ENCODE measurements around the gene CCDC158. TPM values are rescaled to one million over a fixed set of nuclear protein-coding genes. Genes with fewer than 3 reads are reported as not detected.

The CCDC158 gene
- total and polyA plus RNA-seq, 10 of the 15 experiments (the other 5 are each of a cell fraction or from before 2014, with no cell fraction given): not detected

DNA sequence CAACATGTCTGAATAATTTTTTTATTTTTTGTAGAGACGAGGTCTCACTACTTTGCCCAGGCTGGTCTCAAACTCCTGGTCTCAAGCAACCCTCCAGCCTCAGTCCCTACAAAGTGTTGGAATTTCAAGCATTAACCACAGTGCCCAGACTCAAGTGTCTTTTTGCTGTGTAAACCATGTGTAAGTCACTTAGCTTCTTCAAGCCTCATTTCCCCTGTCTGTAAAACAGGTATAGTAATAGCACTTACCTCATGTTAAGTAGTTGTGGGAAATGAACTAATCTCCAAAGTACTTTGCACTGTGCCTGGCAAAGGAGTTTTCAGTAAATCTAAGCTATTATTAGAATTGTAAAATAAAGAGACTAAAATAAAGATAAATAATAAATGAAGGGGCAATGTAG lies 78.8 kb downstream of the CCDC158 start:
- Histone ChIP-seq H3K9ac (ENCODE audit: control insufficient read depth, insufficient read depth, low read length) (no peak overlapping the region), H3K4me2 (ENCODE audit: control insufficient read depth, insufficient read depth) (no peak overlapping the region), H2AFZ (ENCODE audit: control insufficient read depth, low read depth, low read length) (no peak overlapping the region), H3K9me3 (replicated peaks; ENCODE audit: control insufficient read depth, insufficient read depth, low read length) (no peaks in the 10 kb centered on the region), H3K36me3 (ENCODE audit: control insufficient read depth in 2 of 2, insufficient read depth in 2 of 2, low read length in 1 of 2) (no peaks in the 10 kb centered on the region), H3K79me2 (ENCODE audit: control insufficient read depth, insufficient read depth, low read length) (no peaks in the 10 kb centered on the region), H4K20me1 (ENCODE audit: control insufficient read depth, insufficient read depth) (no peaks in the 10 kb centered on the region), H3K4me3 (no peak overlapping the region), H3K27me3 (replicated peaks in 1 of 2; ENCODE audit: control insufficient read depth in 2 of 2, insufficient read depth in 2 of 2, low read length in 1 of 2) (peaks cover 0 to 7% of the 10 kb centered on the region in 2 experiments; a peak in 1 of 4 replicates), H3K27ac (ENCODE audit: control insufficient read depth, insufficient read depth) (no peak overlapping the region), H3K4me1 (ENCODE audit: control insufficient read depth, insufficient read depth, low read length) (no peaks in the 10 kb centered on the region)
- RAD21 ChIA-PET (ENCODE audit: unreplicated experiment): no interaction called here
- no peak for TF ChIP-seq PBX3 (IDR thresholded peaks at IDR 0.05; ENCODE audit: insufficient replicate concordance, low read depth, low read length)
- TF ChIP-seq, protein P1, sequence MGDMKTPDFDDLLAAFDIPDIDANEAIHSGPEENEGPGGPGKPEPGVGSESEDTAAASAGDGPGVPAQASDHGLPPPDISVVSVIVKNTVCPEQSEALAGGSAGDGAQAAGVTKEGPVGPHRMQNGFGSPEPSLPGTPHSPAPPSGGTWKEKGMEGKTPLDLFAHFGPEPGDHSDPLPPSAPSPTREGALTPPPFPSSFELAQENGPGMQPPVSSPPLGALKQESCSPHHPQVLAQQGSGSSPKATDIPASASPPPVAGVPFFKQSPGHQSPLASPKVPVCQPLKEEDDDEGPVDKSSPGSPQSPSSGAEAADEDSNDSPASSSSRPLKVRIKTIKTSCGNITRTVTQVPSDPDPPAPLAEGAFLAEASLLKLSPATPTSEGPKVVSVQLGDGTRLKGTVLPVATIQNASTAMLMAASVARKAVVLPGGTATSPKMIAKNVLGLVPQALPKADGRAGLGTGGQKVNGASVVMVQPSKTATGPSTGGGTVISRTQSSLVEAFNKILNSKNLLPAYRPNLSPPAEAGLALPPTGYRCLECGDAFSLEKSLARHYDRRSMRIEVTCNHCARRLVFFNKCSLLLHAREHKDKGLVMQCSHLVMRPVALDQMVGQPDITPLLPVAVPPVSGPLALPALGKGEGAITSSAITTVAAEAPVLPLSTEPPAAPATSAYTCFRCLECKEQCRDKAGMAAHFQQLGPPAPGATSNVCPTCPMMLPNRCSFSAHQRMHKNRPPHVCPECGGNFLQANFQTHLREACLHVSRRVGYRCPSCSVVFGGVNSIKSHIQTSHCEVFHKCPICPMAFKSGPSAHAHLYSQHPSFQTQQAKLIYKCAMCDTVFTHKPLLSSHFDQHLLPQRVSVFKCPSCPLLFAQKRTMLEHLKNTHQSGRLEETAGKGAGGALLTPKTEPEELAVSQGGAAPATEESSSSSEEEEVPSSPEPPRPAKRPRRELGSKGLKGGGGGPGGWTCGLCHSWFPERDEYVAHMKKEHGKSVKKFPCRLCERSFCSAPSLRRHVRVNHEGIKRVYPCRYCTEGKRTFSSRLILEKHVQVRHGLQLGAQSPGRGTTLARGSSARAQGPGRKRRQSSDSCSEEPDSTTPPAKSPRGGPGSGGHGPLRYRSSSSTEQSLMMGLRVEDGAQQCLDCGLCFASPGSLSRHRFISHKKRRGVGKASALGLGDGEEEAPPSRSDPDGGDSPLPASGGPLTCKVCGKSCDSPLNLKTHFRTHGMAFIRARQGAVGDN (IDR thresholded peaks at IDR 0.05): no peak
- TF ChIP-seq TAF1 (IDR thresholded peaks at IDR 0.05; ENCODE audit: borderline replicate concordance, low read depth, low read length): no peak
- no peak for TF ChIP-seq MTA2 (IDR thresholded peaks at IDR 0.05; ENCODE audit: low read depth)
- TF ChIP-seq NR2C1 (IDR thresholded peaks at IDR 0.05): no peak
- no peak for TF ChIP-seq BRCA1 (IDR thresholded peaks at IDR 0.05; ENCODE audit: low read depth, low read length)
- no peak for TF ChIP-seq NFYB (IDR thresholded peaks at IDR 0.05; ENCODE audit: insufficient read depth, low read depth, low read length)
- TF ChIP-seq MYB (IDR thresholded peaks at IDR 0.05; ENCODE audit: borderline replicate concordance, low read depth, low read length): no peak
- TF ChIP-seq EP300 (IDR thresholded peaks at IDR 0.05; ENCODE audit: borderline replicate concordance in 1 of 2, control insufficient read depth in 1 of 2, low read depth in 2 of 2, low read length in 2 of 2): no peak
- TF ChIP-seq CHD2 (IDR thresholded peaks at IDR 0.05; ENCODE audit: borderline replicate concordance, low read depth, low read length): no peak
- no peak for TF ChIP-seq NRF1 (conservative IDR thresholded peaks at IDR 0.05; ENCODE audit: low read depth, low read length)
- no peak for TF ChIP-seq NFIC (IDR thresholded peaks at IDR 0.05; ENCODE audit: low read depth, low read length)
- TF ChIP-seq RFX5 (IDR thresholded peaks at IDR 0.05; ENCODE audit: low read depth, low read length): no peak
- TF ChIP-seq NBN (IDR thresholded peaks at IDR 0.05): no peak
- TF ChIP-seq EGR1 (IDR thresholded peaks at IDR 0.05; ENCODE audit: borderline replicate concordance in 1 of 2, low read depth in 2 of 2, low read length in 2 of 2): no peak
- no peak for TF ChIP-seq HCFC1 (IDR thresholded peaks at IDR 0.05; ENCODE audit: low read length)
- no peak for TF ChIP-seq ESRRA (IDR thresholded peaks at IDR 0.05; ENCODE audit: low read length)
- no peak for TF ChIP-seq ATF7 (IDR thresholded peaks at IDR 0.05; ENCODE audit: low read depth)
- DNase-seq (ENCODE audit: low read depth, low spot score) (no peak), FAIRE-seq (no peak), ATAC-seq (no peak)
- in situ Hi-C loops (cut with MboI): no loop called here
- POLR2A ChIA-PET: no interaction called here
- WGBS (ENCODE audit: insufficient coverage, insufficient replicate concordance, low lambda C conversion rate, missing lambda C conversion rate): 80% methylated on average over 1 of the region's 1 CpG
- SMC1A ChIA-PET (ENCODE audit: uncharacterized antibody, unreplicated experiment): no interaction called here
- intact Hi-C loops (cut with micrococcal nuclease; ENCODE audit: unreplicated experiment): no loop called here
- BruUV-seq (replicated peaks): no TSS peak
- CTCF ChIA-PET: no interaction called here

All from GM12878 (cell line).